Loucy (cell line): ENCODE results near the gene BACE1.

Experiments used
- H2AFZ ChIP-seq: fragments of 200-600 bp; sonication (generic); 2 replicates; pipeline ENCODE4 v1.6.0; 2016; ENCODE audit warnings: antibody characterized with exemption, mild to moderate bottlenecking, low read length, moderate library complexity
- H3F3A ChIP-seq: fragments of 200-600 bp; 2 replicates; pipeline ENCODE4 v1.6.0; 2016; ENCODE audit warnings: antibody characterized with exemption, low read depth, mild to moderate bottlenecking
- H3K27me3 ChIP-seq: fragments of 200-600 bp; sonication (generic); 2 replicates; pipeline ENCODE4 v1.6.1; 2014; ENCODE audit warnings: low read length, mild to moderate bottlenecking; ENCODE audit not compliant: insufficient read depth, poor library complexity, severe bottlenecking
- H3K36me3 ChIP-seq: fragments of 200-600 bp; sonication (generic); 2 replicates; pipeline ENCODE4 v1.6.1; 2016; ENCODE audit warnings: low read length; ENCODE audit not compliant: insufficient read depth
- H3K4me1 ChIP-seq: fragments of 200-600 bp; sonication (generic); 2 replicates; pipeline ENCODE4 v1.5.1; 2014; ENCODE audit warnings: low read length, mild to moderate bottlenecking; ENCODE audit not compliant: insufficient read depth, poor library complexity, severe bottlenecking
- H3K4me2 ChIP-seq: fragments of 200-600 bp; sonication (generic); 2 replicates; pipeline ENCODE4 v1.6.0; 2014; ENCODE audit warnings: antibody characterized with exemption, low read length, low read depth, mild to moderate bottlenecking; ENCODE audit not compliant: poor library complexity, severe bottlenecking
- H3K4me3 ChIP-seq: fragments of 200-600 bp; sonication (generic); 2 replicates; pipeline ENCODE4 v1.5.1; 2014; ENCODE audit warnings: low read length, mild to moderate bottlenecking, mixed read lengths; ENCODE audit not compliant: poor library complexity, severe bottlenecking
- H3K79me2 ChIP-seq: fragments of 200-600 bp; sonication (generic); 2 replicates; pipeline ENCODE4 v1.6.1; 2014; ENCODE audit warnings: low read length; ENCODE audit not compliant: insufficient read depth
- H3K9ac ChIP-seq: fragments of 200-600 bp; sonication (generic); 2 replicates; pipeline ENCODE4 v1.6.0; 2014; ENCODE audit warnings: mild to moderate bottlenecking, low read depth, low read length, moderate library complexity; ENCODE audit not compliant: poor library complexity, severe bottlenecking
- H3K9me2 ChIP-seq: fragments of 200-600 bp; sonication (generic); replicated peaks from 2 replicates; pipeline ENCODE4 v1.6.1; 2016; ENCODE audit warnings: low read depth, low read length, mixed read lengths
- H3K9me3 ChIP-seq: fragments of 200-600 bp; sonication (generic); 2 replicates; pipeline ENCODE4 v1.6.1; 2014; ENCODE audit warnings: mild to moderate bottlenecking, antibody characterized with exemption, low read length, low read depth; ENCODE audit not compliant: insufficient read depth
- H4K20me1 ChIP-seq: fragments of 200-600 bp; sonication (generic); 2 replicates; pipeline ENCODE4 v1.6.0; 2014; ENCODE audit warnings: antibody characterized with exemption, low read length, mild to moderate bottlenecking; ENCODE audit not compliant: insufficient read depth, poor library complexity, severe bottlenecking
- EZH2phosphoT487 ChIP-seq: fragments of 200-600 bp; IDR thresholded peaks from 2 replicates; pipeline ENCODE4 v1.6.1; 2018; ENCODE audit warnings: antibody characterized with exemption, mild to moderate bottlenecking, moderate library complexity, borderline replicate concordance
- TF ChIP-seq, protein P1 (sequence below): fragments of 200-600 bp; sonication (generic); conservative IDR thresholded peaks from 2 replicates; pipeline ENCODE4 v1.5.1; 2014; ENCODE audit warnings: mild to moderate bottlenecking, antibody characterized with exemption, low read length

BACE1 gene

GRCh38 chr11:117319214-117319840, 3.3 kb upstream of the BACE1 start:
- H4K20me1 ChIP-seq, result no peaks in the 10 kb centered on the region
- no peaks in the 10 kb centered on the region for H3K27me3 ChIP-seq
- no peaks in the 10 kb centered on the region for H3K9me2 ChIP-seq
- no peak overlapping the region for H3K4me2 ChIP-seq
- H2AFZ ChIP-seq, result no peak overlapping the region
- no peaks in the 10 kb centered on the region for H3K36me3 ChIP-seq
- no peaks in the 10 kb centered on the region for H3F3A ChIP-seq
- no peak overlapping the region for H3K4me3 ChIP-seq
- H3K9ac ChIP-seq, result no peak overlapping the region
- H3K4me1 ChIP-seq, result peaks cover 10% of the 10 kb centered on the region
- 0 out of 2 replicates have a peak, but pooled peaks cover 5% of the 10 kb centered on the region for H3K79me2 ChIP-seq
- H3K9me3 ChIP-seq, result no peaks in the 10 kb centered on the region
- no peak for TF ChIP-seq EZH2phosphoT487
- TF ChIP-seq, protein P1, sequence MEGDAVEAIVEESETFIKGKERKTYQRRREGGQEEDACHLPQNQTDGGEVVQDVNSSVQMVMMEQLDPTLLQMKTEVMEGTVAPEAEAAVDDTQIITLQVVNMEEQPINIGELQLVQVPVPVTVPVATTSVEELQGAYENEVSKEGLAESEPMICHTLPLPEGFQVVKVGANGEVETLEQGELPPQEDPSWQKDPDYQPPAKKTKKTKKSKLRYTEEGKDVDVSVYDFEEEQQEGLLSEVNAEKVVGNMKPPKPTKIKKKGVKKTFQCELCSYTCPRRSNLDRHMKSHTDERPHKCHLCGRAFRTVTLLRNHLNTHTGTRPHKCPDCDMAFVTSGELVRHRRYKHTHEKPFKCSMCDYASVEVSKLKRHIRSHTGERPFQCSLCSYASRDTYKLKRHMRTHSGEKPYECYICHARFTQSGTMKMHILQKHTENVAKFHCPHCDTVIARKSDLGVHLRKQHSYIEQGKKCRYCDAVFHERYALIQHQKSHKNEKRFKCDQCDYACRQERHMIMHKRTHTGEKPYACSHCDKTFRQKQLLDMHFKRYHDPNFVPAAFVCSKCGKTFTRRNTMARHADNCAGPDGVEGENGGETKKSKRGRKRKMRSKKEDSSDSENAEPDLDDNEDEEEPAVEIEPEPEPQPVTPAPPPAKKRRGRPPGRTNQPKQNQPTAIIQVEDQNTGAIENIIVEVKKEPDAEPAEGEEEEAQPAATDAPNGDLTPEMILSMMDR, result no peak

- no peaks in the 10 kb centered on the region for H3K36me3 ChIP-seq
- peaks cover 10% of the 10 kb centered on the region for H3K4me1 ChIP-seq
- H3F3A ChIP-seq, result no peaks in the 10 kb centered on the region
- 0 out of 2 replicates have a peak, but pooled peaks cover 5% of the 10 kb centered on the region for H3K79me2 ChIP-seq
- no peak overlapping the region for H2AFZ ChIP-seq
- H3K9ac ChIP-seq, result no peak overlapping the region
- H3K9me3 ChIP-seq, result no peaks in the 10 kb centered on the region
- H3K9me2 ChIP-seq, result no peaks in the 10 kb centered on the region
- H4K20me1 ChIP-seq, result no peaks in the 10 kb centered on the region
- no peak overlapping the region for H3K4me2 ChIP-seq
- no peak overlapping the region for H3K4me3 ChIP-seq
- H3K27me3 ChIP-seq, result no peaks in the 10 kb centered on the region
- TF ChIP-seq, protein P1, result no peak
- TF ChIP-seq EZH2phosphoT487, result no peak
Measured at GRCh38 chr11:117318738-117319137, 2.7 kb upstream of the BACE1 start.

GRCh38 chr11:117315285-117316196, 515 bp downstream of the BACE1 start:
- peak overlapping the region; percentile 82 for H3K9ac ChIP-seq

More at GRCh38 chr11:117315285-117316196, 515 bp downstream of the BACE1 start:
- Histone ChIP-seq H3K9me3 (no peaks in the 10 kb centered on the region), H3K4me2 (peak overlapping the region; percentile 75), H2AFZ (peak overlapping the region; percentile 87), H3K9me2 (no peaks in the 10 kb centered on the region), H3K4me1 (peaks cover 10% of the 10 kb centered on the region), H3K79me2 (0 out of 2 replicates have a peak, but pooled peaks cover 5% of the 10 kb centered on the region), H3K4me3 (peak overlapping the region; percentile 86), H3K27me3 (no peaks in the 10 kb centered on the region), H4K20me1 (no peaks in the 10 kb centered on the region), H3F3A (no peaks in the 10 kb centered on the region), H3K36me3 (no peaks in the 10 kb centered on the region)
- TF ChIP-seq, protein P1, result 0 out of 2 replicates have a peak, but pooled peaks have one; percentile 11
- TF ChIP-seq EZH2phosphoT487, result no peak
